Esophagus squamous epithelium (tissue), 5 donors: ENCODE measurements around the gene RETREG3. TPM values are rescaled to one million over a fixed set of nuclear protein-coding genes. Genes with fewer than 3 reads are reported as not detected.

Experiments used
- DNase-seq: peaks from one replicate; lab custom pipeline; 2025; lab: John Stamatoyannopoulos, UW
- H3K27ac ChIP-seq, 4 donors: fragments of 200-600 bp; sonication (generic); one replicate each; pipeline ENCODE4 v1.5.1; 2016 to 2019; ENCODE audit warnings: mild to moderate bottlenecking in 1 of 4
- H3K27me3 ChIP-seq, 4 donors: fragments of 200-600 bp; sonication (generic); 1 replicate in 3 of 4; 2 replicates in 1 of 4; pipeline versions ENCODE4 v1.5.1 to v1.6.0; 2017 to 2021; ENCODE audit warnings: antibody characterized with exemption in 1 of 4
- H3K36me3 ChIP-seq, 3 donors: fragments of 200-600 bp; sonication (generic); one replicate each; pipeline ENCODE4 v1.5.1; 2016 to 2019
- H3K4me1 ChIP-seq, 3 donors: fragments of 200-600 bp; sonication (generic); one replicate each; pipeline ENCODE4 v1.5.1; 2017 to 2019
- H3K4me3 ChIP-seq, 4 donors: fragments of 200-600 bp; sonication (generic); 1 replicate in 3 of 4; 2 replicates in 1 of 4; pipeline ENCODE4 v1.5.1; 2016 to 2019; ENCODE audit warnings: mild to moderate bottlenecking in 2 of 4, moderate library complexity in 1 of 4
- H3K9me3 ChIP-seq, 3 donors: fragments of 200-600 bp; sonication (generic); one replicate each; pipeline ENCODE4 v1.5.1; 2016 to 2019
- POLR2A ChIP-seq, 4 donors: fragments of 450-650 bp; IDR thresholded peaks; one replicate each; pipeline ENCODE4 v1.6.1; 2017; ENCODE audit warnings: antibody characterized with exemption in 4 of 4, mild to moderate bottlenecking in 4 of 4, moderate library complexity in 3 of 4
- WGBS, 2 donors: methylation state at CpG; one replicate each; pipeline ENCODE4 v1.1.5; 2018; 5-methylcytosine and 5-hydroxymethylcytosine counted together
- intact Hi-C: fragments of 100-400 bp; cut with DNase I; formaldehyde crosslinking; loops from one replicate; pipeline ENCODE4 v1.15.0; 2022
- total RNA-seq, 4 donors: library from RNA; depleted of rRNA; stranded (reverse); fragments of >200 nt; gene quantifications; one replicate each; pipeline ENCODE4 v1.1.0, GENCODE V29; 2016
- TF ChIP-seq, protein P1 (sequence below), 6 experiments: fragments of 450-650 bp in 4 of 6; fragments of 200-600 bp in 2 of 6; sonication (generic) in 2 of 6; IDR thresholded peaks; one replicate each; pipeline ENCODE4 v1.5.1; 2016 to 2019; ENCODE audit warnings: antibody characterized with exemption in 6 of 6, mild to moderate bottlenecking in 4 of 6, moderate library complexity in 4 of 6
- donor health status: DM: yes; HTN: yes; CAD: no.

RETREG3 gene
- total RNA-seq, 4 donors from 2014 or later: 35.7 to 59.6 (median 53.0) TPM

- peak overlapping the region; percentile 91 to 97 (median 94) for H3K27ac ChIP-seq
- DNase-seq: peak; percentile 64
- peak overlapping the region; percentile 72 to 93 (median 84) for H3K4me3 ChIP-seq
- WGBS, 2 donors: 0 to 1% methylated on average over 24 to 28 of the region's 30 CpGs
- H3K4me1 ChIP-seq: peaks cover 15 to 64% (median 32%) of the 10 kb centered on the region in 3 donors
- TF ChIP-seq POLR2A (IDR thresholded peaks at IDR 0.05): no peak
- TF ChIP-seq, protein P1, sequence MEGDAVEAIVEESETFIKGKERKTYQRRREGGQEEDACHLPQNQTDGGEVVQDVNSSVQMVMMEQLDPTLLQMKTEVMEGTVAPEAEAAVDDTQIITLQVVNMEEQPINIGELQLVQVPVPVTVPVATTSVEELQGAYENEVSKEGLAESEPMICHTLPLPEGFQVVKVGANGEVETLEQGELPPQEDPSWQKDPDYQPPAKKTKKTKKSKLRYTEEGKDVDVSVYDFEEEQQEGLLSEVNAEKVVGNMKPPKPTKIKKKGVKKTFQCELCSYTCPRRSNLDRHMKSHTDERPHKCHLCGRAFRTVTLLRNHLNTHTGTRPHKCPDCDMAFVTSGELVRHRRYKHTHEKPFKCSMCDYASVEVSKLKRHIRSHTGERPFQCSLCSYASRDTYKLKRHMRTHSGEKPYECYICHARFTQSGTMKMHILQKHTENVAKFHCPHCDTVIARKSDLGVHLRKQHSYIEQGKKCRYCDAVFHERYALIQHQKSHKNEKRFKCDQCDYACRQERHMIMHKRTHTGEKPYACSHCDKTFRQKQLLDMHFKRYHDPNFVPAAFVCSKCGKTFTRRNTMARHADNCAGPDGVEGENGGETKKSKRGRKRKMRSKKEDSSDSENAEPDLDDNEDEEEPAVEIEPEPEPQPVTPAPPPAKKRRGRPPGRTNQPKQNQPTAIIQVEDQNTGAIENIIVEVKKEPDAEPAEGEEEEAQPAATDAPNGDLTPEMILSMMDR (IDR thresholded peaks at IDR 0.05): no peak
- no peaks in the 10 kb centered on the region for H3K9me3 ChIP-seq
- intact Hi-C loops: no loop called here
- H3K36me3 ChIP-seq: peaks cover 0 to 27% (median 6%) of the 10 kb centered on the region in 3 donors
- no peaks in the 10 kb centered on the region for H3K27me3 ChIP-seq
Measured at GRCh38 chr17:42608305-42609181, 631 bp downstream of the RETREG3 start.

DNA sequence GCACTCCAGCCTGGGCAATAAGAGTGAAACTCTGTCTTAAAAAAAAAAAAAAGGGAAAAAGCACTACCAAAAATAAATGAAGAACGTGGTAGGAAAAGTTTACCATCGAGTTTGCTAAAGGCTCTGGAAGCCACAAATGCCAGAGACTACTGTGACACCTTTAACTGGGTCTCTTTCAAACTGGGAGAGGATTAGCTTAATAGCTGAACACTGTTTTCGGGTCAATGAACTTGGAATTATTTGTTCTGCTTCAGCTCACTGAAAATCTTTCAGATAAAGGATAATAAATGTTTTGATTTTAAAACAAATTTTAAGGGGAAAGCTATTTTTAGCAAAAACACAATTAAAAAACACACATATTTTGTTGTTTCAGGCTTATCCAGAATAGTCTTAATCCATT lies 1.4 kb downstream of the RETREG3 start:
- WGBS, 2 donors: 28 to 31% methylated on average over 3 of the region's 3 CpGs
- intact Hi-C loops: no loop called here
- Histone ChIP-seq H3K4me3 (peak overlapping the region in 3 of 4 donors; percentile 72 to 90 (median 78)), H3K27ac (peak overlapping the region in 1 of 4 donors; percentile 97), H3K9me3 (no peaks in the 10 kb centered on the region), H3K36me3 (peaks cover 0 to 23% (median 2%) of the 10 kb centered on the region in 3 donors), H3K4me1 (peaks cover 15 to 64% (median 32%) of the 10 kb centered on the region in 3 donors), H3K27me3 (no peaks in the 10 kb centered on the region)
- DNase-seq: no peak
- TF ChIP-seq, protein P1 (IDR thresholded peaks at IDR 0.05): no peak
- TF ChIP-seq POLR2A (IDR thresholded peaks at IDR 0.05): no peak

DNA sequence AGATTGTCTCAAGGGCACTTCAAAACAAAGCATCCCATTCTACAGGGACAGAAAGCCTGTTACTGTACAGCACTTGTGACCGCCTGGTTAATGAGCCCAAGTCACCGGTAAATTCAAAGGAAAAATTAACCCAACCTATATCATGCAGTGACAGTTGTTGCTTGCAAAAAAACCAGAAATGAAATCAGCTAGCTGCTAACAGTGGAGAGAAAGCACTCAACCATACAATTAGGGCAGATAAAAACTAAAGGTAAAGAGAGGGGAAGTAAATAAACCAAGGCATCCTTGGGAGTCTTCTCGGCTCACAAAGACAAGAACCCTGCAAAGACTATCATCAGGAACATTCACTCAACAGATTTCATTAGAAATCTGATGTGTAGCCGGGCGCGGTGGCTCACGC lies 5.9 kb downstream of the RETREG3 start:
- no peaks in the 10 kb centered on the region for H3K9me3 ChIP-seq
- TF ChIP-seq, protein P1 (IDR thresholded peaks at IDR 0.05): no peak
- no peak for TF ChIP-seq POLR2A (IDR thresholded peaks at IDR 0.05)
- no peak for DNase-seq
- H3K4me1 ChIP-seq: peaks cover 18 to 54% (median 24%) of the 10 kb centered on the region in 3 donors
- no peaks in the 10 kb centered on the region for H3K27me3 ChIP-seq
- WGBS, 2 donors: 86 to 92% methylated on average over 7 of the region's 7 CpGs
- peaks cover 0 to 22% (median 3%) of the 10 kb centered on the region in 3 donors for H3K36me3 ChIP-seq
- no peak overlapping the region for H3K27ac ChIP-seq
- intact Hi-C loops: no loop called here
- H3K4me3 ChIP-seq: no peak overlapping the region

DNA sequence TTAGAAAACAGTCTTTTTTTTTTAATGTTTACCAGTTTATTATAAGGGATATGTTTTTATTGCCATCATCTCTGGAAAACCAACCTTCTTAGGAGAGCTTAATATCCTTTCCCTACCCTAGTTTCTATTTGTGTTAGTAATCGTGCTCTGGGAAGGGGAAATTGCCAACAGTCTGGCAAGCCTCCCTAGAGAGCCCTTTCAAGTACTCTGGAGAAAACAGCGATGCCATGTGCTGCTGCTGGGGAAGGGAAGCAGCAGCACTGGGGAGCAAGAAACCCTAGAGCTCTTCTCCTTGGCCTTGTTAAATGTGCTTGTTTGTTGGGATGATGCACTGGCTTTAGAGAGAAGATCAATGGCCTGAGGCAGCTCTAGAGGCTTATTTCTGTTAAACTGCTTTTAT lies 10.3 kb downstream of the RETREG3 start:
- no peak overlapping the region for H3K27ac ChIP-seq
- H3K9me3 ChIP-seq: no peaks in the 10 kb centered on the region
- WGBS, 2 donors: 21% methylated on average over 2 of the region's 2 CpGs; no CpG with 5 or more reads in 1 of the 2 donors
- TF ChIP-seq, protein P1 (IDR thresholded peaks at IDR 0.05): no peak
- no peak for TF ChIP-seq POLR2A (IDR thresholded peaks at IDR 0.05)
- peaks cover 3 to 42% (median 6%) of the 10 kb centered on the region in 3 donors for H3K36me3 ChIP-seq
- no peaks in the 10 kb centered on the region for H3K27me3 ChIP-seq
- H3K4me3 ChIP-seq: no peak overlapping the region
- H3K4me1 ChIP-seq: peaks cover 3 to 21% (median 3%) of the 10 kb centered on the region in 3 donors
- intact Hi-C loops: no loop called here
- DNase-seq: no peak

- no peak for DNase-seq
- Histone ChIP-seq H3K4me3 (no peak overlapping the region), H3K9me3 (no peaks in the 10 kb centered on the region), H3K36me3 (peaks cover 0 to 44% (median 12%) of the 10 kb centered on the region in 3 donors), H3K27me3 (no peaks in the 10 kb centered on the region), H3K4me1 (peaks cover 3 to 21% (median 3%) of the 10 kb centered on the region in 3 donors), H3K27ac (no peak overlapping the region)
- WGBS, 2 donors: 74 to 83% methylated on average over 3 of the region's 3 CpGs
- TF ChIP-seq, protein P1 (IDR thresholded peaks at IDR 0.05): no peak
- no peak for TF ChIP-seq POLR2A (IDR thresholded peaks at IDR 0.05)
- intact Hi-C loops: no loop called here
Measured at GRCh38 chr17:42596386-42596785, 12.8 kb downstream of the RETREG3 start.
